ENCODE results near the gene FRMPD2.

- TF ChIP-seq CTCF (IDR thresholded peaks at IDR 0.05; ENCODE audit: poor library complexity) (no peak), EZH2phosphoT487 (IDR thresholded peaks at IDR 0.05; ENCODE audit: low read depth, severe bottlenecking, unreplicated experiment) (no peak), EZH2 (IDR thresholded peaks at IDR 0.05; ENCODE audit: borderline replicate concordance) (no peak)
Measured at GRCh38 chr10:48296576-48297098, 22.1 kb upstream of the FRMPD2 start.

Measured in hepatocyte (in vitro differentiated cells).